GM21619 (cell line): ENCODE results near the gene KCNAB2.

Experiments used
- ATAC-seq: cut with Tn5 transposase; IDR thresholded peaks from one replicate; pipeline ENCODE4 v1.9.1; 2021; ENCODE audit not compliant: unreplicated experiment

The KCNAB2 gene

DNA sequence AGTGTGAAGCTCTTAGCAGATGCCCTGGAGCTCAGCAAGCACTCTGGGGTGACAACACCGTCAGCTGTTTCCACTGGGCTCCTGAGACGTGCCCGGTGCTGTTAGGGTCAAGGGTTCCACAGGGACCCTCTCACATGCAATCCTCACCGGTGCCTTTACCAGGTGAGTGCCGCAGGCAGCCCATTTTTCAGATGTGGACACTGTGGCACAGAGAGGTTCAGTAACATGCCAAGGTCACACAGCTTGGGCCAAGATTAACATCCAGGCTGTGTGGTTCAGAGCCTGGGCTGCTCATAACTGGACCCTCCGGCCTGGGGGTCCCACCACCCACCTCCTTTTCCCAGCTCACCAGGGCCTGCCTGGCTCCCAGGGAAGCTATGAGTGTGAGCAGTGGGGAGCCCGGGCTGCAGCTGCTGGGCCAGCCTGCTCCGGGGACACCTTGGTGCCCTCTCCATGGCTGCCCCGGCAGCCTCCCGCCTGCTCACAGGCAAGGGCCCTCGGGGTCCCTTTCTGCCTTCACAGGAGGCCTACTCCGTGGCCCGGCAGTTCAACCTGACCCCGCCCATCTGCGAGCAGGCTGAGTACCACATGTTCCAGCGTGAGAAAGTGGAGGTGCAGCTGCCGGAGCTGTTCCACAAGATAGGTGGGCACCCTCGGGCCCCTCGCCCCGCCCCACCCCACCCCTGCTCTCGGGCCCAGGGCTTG, 49.3 kb downstream of the KCNAB2 start:
- no peak for ATAC-seq

- ATAC-seq = no peak
Observed at GRCh38 chr1:6095511-6096242, 50.0 kb downstream of the KCNAB2 start.

GRCh38 chr1:6096243-6097116, 50.8 kb downstream of the KCNAB2 start:
- no peak for ATAC-seq

DNA sequence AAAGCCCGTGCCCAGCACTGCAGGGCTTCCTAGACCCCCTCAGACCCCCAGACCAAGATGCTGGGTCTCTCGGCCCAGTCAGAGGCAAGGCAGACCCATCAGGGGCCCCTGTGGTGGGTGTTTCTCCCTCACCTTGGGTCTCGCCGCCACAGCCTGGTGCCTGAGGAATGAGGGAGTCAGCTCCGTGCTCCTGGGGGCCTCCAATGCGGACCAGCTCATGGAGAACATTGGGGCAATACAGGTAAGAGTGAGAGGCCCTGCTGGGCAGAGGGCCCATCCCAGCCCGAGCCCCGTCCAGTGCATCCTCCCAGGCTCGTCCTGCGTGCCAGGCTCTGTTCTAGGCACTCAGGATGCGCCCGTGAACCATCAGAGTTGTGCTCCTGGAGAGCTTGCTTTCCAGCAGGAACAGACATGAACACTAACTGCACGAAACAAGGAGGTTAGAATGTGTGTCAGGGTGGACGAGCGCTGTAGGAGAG, 51.5 kb downstream of the KCNAB2 start:
- no peak for ATAC-seq

DNA sequence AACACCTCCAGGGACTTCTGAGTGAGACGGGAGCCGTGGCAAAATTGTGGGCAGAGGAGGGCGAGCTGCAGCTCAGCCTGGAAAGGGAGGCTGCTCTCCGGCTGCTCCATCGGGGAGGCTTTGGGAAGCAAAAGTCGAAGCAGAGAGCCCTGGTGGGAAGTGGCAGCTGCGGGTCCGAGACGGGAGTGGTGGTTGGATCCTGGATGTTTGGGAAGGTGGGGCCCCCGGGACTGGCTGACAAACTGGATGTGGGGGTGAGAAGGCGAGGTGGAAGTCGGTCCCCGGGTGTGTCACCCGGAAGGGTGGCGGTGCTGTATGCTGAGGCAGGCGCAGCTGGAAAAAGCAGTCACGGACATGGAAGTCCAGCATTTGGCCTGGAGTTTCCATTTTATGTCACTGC, 52.1 kb downstream of the KCNAB2 start:
- no peak for ATAC-seq

DNA sequence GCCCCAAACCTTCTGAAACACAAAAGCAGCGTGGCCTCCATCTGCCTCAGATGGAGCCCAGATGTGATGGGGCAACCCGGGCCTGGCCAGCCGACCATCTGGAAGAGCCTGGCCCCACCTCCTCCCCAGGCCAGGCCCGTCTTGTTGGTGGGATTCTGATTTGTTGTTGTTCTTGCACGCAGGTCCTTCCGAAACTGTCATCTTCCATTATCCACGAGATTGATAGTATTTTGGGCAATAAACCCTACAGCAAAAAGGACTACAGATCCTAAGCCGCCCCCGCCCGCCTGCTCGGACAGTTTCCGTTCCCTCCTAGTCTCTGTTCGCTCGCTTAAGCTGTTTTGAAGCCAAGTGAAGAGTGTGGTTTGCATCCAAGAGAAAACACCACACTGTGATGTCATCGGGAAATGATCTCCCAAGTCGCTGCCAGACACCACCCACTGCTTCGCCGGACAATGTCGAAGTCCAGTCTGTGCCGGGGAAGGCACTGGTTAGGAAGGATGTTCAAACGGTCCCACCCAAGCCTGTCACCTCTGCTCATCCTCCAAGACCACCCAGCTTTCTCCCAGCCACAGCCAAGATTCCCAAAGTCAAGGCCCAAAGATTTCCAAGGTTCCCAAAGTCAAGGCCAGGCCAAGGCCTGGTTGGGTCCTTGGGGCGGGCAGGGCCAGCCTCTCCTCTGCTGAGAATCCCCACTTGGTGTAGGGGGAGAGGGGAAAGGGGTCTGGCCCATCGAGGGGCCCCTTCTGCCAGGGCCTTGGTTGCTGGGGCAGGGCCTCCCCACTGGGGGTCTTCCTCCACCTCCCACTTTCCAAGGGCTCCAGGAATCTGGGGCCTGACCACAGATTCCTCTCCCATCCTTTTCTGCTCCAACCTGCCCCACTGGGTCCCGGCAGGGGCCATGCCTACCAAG, 52.9 kb downstream of the KCNAB2 start:
- ATAC-seq = no peak

DNA sequence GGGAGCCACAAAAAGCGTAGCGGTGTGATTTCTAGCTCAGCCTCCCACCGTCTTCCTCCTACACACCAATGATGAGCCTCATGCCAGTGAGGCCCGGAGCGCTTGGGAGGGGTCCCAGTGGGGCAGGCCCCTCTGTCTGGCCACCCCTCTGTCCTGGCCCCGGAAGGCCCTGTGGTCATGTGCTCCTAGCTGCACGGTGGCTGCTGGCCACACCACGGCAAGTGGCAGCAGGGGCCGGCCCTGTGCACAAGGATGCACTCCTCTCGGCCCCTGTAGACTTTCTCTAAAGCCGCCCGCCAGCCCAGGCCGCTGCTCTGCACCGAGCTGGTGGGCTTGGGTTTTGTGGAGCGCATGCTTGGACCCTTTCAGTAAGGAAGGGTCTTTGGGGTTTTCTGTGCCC, 53.6 kb downstream of the KCNAB2 start:
- ATAC-seq = no peak

GRCh38 chr1:6099787-6100765, 54.4 kb downstream of the KCNAB2 start:
- no peak for ATAC-seq

GRCh38 chr1:6100861-6101783, 55.4 kb downstream of the KCNAB2 start:
- no peak for ATAC-seq

- ATAC-seq = no peak
Observed at GRCh38 chr1:6101826-6102531, 56.3 kb downstream of the KCNAB2 start.

DNA sequence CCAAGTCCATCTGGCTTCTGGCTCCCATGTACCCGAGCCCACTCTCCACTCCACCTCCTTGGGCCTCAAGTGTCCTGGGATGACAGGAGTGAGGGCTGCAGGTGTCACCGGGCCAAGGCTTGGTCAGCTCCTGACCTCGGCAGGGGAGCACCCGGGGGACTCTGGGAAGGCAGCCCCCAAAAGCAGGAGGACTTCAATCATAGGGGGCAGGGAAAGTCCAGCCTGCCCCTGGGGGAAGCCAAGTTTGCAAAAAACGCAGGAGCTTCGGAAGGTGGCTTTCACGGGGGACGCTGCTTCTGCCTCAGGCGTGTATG, 56.8 kb downstream of the KCNAB2 start:
- ATAC-seq = no peak

GRCh38 chr1:6103111-6103853, 57.6 kb downstream of the KCNAB2 start:
- ATAC-seq = no peak

DNA sequence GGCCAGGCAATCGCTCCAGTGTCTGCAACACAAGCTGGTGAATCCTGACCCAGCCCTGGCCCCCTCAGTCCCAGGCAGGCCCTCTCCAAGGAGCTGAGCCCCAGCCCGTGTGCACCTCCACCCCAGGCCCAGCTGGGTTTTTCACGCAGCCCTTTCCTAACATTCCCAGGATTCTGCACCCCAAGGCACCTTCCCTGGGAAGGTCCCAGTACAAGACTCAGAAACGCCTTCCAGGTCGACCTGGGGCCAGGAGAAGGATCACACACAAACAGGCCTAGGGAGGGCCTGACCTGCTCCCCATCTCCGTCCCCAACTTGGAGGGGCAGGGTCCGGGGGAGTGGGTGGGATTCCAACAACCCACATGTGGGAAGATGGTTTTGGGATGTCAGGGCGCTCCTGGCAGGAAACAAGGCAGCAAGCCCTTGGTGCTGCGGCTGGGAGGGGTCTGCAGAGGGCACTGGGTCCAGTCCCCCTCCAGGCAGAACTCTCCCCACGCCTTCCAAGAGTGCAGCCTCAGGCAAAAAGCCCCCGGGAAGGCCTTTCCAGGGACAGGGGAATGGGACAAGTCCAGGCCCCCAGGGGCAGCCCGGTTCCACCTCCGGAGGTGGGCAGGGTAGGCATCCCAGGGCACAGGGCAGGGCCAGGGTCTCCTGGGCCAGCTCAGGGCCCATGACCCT, 58.3 kb downstream of the KCNAB2 start:
- no peak for ATAC-seq

- no peak for ATAC-seq
Observed at GRCh38 chr1:6104631-6105030, 58.9 kb downstream of the KCNAB2 start.

GRCh38 chr1:6105218-6105679, 59.6 kb downstream of the KCNAB2 start:
- no peak for ATAC-seq

GRCh38 chr1:6105763-6106162, 60.1 kb downstream of the KCNAB2 start:
- no peak for ATAC-seq
